HL-60/S4 (cell line): ENCODE results near the gene OR4Q2.
"Not testable (repeated sequence)": the region's sequence is repeated elsewhere in the genome, so short reads cannot be mapped to it uniquely, and the experiment has no call there.

Source experiments
- in situ Hi-C: fragments of 300-500 bp; cut with MboI; formaldehyde crosslinking; loops from 2 replicates; pipeline ENCODE4 v1.14.3; 2022; ENCODE audit warnings: low sequenced_read_pairs

The OR4Q2 gene

DNA sequence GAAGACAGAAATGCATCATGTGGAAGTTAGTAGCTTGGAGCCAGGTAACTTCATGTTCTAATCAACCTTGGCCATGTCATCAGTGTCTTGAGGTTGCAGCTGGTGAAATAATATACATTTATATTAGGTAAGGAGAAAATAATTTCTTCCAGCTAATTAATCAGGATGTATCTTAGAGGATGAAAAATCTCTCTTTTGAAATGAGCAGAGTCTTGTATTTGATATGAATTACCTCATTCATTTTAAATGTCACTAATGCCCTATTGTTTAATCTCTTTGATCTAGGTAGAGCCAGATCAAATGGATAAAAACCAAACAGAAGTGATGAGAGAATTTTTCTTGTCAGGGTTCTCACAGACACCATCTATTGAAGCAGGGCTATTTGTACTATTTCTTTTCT lies at the start of gene OR4Q2:
Gene OR4Q2 (plus strand): TSS at position 301 of the 400 bp plus-strand sequence.
- in situ Hi-C loops, result no loop called here

DNA sequence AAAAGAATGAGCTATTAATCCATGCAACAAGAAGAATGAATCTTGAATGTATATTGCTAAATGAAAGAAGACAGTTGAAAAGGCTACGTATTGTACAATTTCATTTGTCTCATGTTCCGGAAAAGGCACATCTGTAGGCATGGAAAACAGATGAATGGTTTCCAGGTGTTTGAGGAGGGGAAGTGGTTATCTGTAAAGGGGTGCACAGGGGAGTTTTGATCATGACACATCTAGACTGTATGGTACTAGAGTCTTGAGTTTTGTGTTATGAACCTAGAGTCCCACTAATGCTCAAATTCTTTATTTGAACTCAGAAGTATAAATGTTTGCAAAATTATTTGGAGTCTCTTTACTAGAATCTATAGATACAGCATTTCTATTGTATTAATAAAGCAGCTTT lies 32.2 kb upstream of the OR4Q2 start:
- in situ Hi-C loops, result not testable (repeated sequence)

DNA sequence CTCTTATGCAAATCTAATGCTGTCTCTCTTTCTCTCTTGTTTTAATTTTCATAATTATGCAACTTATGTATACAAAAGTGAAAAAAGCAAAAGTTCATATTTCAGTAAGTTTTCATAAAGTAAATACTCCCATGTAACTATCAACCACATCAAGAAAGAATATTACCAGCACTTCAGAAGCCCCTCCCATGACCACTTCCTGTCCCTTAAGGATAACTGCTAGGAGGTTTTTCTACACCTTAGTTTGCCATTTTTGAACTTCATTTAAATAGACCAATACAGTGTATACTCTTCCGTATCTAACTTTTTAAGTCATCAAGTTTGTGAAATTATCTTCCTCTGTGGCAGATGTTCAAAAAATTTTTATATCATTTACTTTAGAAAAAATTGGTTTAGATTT lies 27.1 kb upstream of the OR4Q2 start:
- in situ Hi-C loops, result no loop called here

- in situ Hi-C loops, result no loop called here
Measured at GRCh38 chr14:19975291-19975690, 26.7 kb upstream of the OR4Q2 start, which contains the start of gene OR4K15. Gene OR4K15 (plus strand): TSS chr14:19975591. CDS start chr14:19975591, 0 bp downstream.

- in situ Hi-C loops, result no loop called here
Measured at GRCh38 chr14:19993438-19993837, 8.5 kb upstream of the OR4Q2 start.

- in situ Hi-C loops, result no loop called here
Measured at GRCh38 chr14:20002319-20002718, 356 bp downstream of the OR4Q2 start.

DNA sequence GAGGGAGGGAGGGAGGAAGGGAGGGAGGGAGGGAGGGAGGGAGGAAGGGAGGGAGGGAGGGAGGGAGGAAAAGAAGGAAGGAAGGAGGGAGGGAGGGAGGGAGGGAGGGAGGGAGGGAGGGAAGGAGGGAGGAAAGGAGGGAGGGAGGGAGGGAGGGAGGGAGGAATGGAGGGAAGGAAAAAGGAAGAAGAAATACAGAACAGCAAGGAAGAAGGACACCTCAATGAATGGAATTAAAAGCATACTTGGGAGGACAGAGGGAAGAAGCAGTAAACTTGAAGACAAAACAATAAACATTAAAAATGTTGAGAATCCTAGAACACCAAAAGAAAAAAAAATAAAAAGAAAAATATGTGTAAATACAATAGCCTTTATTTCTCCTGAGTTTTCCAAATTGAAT lies 6.2 kb downstream of the OR4Q2 start:
- in situ Hi-C loops, result no loop called here

DNA sequence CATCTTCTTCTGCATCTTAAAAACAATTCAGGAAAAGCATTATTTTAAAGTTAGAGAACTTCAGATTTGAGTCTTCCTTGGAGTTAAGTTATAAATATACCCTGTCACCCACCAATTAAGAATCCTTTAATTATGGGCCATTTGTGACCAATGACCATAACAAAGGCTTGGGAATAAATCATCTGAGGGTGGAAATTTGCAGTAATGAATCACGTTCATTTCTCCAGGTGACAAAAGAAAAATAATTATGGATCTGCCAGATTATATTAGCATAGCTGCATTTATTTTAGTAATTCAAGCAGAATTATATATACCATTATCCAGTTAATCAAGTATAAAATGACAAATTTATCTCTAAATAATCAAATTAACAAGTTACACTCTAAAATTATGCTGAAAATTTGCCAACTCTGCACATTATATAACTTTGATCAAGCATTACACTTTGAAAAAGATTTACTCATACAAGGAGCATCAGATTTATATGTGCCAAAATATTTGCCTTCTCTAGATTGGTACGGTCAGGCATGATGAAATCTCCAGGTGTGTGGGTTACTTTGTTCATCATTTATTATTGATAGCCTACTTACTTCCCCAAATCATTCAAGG lies 17.4 kb downstream of the OR4Q2 start, which contains the start of gene OR4K14:
Gene OR4K14 (minus strand): TSS at position 51 of the 609 bp plus-strand sequence. CDS start 4,114 bp downstream, outside the sequence.
- in situ Hi-C loops, result no loop called here

GRCh38 chr14:20031058-20031457 lies 29.1 kb downstream of the OR4Q2 start:
- in situ Hi-C loops, result no loop called here

DNA sequence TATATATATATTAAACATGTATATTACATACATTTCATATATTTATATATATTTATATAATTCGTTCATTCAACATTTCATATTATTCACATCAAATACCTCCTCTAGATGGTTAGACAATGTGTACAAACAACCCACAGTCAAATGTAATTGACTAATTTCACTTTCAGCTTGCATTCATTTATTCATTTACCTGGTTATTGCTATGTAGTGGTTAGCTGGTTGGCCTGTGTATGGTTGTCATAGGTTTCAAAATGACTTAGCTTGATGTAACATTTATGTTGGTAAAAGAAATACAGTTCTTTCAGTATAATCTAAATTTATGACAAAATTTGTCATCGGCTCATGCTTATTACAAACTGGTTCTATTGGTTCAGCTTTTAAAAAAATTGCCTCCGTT lies 33.5 kb downstream of the OR4Q2 start:
- in situ Hi-C loops, result no loop called here

GRCh38 chr14:20035938-20036337 lies 34.0 kb downstream of the OR4Q2 start, which contains the start of gene OR4K13:
Gene OR4K13 (minus strand): TSS chr14:20036038. CDS start chr14:20034758, 1,280 bp downstream.
- in situ Hi-C loops, result no loop called here

GRCh38 chr14:20044243-20044642 lies 42.3 kb downstream of the OR4Q2 start:
- in situ Hi-C loops, result no loop called here

GRCh38 chr14:20048202-20048601 lies 46.2 kb downstream of the OR4Q2 start:
- in situ Hi-C loops, result no loop called here
